ENCODE data around the gene SWT1. TPM values are rescaled to one million over a fixed set of nuclear protein-coding genes. Genes with fewer than 3 reads are reported as not detected.

The SWT1 gene
- total RNA-seq, 3 donors from 2014 or later = 10.5 to 13.9 (median 10.9) TPM

- no peak for TF ChIP-seq POLR2AphosphoS5 (IDR thresholded peaks at IDR 0.05)
- TF ChIP-seq, protein P1, sequence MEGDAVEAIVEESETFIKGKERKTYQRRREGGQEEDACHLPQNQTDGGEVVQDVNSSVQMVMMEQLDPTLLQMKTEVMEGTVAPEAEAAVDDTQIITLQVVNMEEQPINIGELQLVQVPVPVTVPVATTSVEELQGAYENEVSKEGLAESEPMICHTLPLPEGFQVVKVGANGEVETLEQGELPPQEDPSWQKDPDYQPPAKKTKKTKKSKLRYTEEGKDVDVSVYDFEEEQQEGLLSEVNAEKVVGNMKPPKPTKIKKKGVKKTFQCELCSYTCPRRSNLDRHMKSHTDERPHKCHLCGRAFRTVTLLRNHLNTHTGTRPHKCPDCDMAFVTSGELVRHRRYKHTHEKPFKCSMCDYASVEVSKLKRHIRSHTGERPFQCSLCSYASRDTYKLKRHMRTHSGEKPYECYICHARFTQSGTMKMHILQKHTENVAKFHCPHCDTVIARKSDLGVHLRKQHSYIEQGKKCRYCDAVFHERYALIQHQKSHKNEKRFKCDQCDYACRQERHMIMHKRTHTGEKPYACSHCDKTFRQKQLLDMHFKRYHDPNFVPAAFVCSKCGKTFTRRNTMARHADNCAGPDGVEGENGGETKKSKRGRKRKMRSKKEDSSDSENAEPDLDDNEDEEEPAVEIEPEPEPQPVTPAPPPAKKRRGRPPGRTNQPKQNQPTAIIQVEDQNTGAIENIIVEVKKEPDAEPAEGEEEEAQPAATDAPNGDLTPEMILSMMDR (IDR thresholded peaks at IDR 0.05) = no peak
- TF ChIP-seq POLR2A (IDR thresholded peaks at IDR 0.05) = no peak
- DNase-seq (ENCODE audit: low spot score in 2 of 2) = no peak
- Histone ChIP-seq H3K27me3 (no peaks in the 10 kb centered on the region), H3K36me3 (no peaks in the 10 kb centered on the region), H3K4me1 (no peaks in the 10 kb centered on the region), H3K9me3 (no peaks in the 10 kb centered on the region), H3K27ac (no peak overlapping the region), H3K4me3 (no peak overlapping the region)
- intact Hi-C loops (cut with DNase I; ENCODE audit: low total_unique reads) = no loop called here
Observed at GRCh38 chr1:185238447-185238846, 81.5 kb downstream of the SWT1 start.

DNA sequence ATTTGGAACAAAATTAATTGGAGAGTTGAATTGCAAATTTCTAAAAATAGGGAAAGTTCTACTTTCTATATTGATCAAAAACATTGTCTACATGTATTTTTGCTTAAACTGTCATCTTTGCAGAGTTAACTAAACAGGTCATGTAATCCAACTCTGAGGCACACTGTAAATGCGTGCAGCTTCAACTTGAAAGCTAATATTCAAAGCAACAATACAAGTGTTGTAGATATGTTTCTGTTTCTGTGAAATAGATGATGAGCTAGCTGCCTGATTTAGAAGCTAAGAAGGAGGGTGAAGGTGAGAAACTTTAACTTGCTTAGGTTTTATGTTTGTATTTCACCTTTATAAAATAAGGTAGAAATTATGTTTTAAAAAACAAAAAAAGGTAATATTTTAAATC, 82.9 kb downstream of the SWT1 start:
- H3K4me1 ChIP-seq = no peaks in the 10 kb centered on the region
- H3K27me3 ChIP-seq = no peaks in the 10 kb centered on the region
- no peak for DNase-seq (ENCODE audit: low spot score in 2 of 2)
- H3K36me3 ChIP-seq = no peaks in the 10 kb centered on the region
- intact Hi-C loops (cut with DNase I; ENCODE audit: low total_unique reads) = no loop called here
- TF ChIP-seq, protein P1 (IDR thresholded peaks at IDR 0.05) = no peak
- no peak for TF ChIP-seq POLR2AphosphoS5 (IDR thresholded peaks at IDR 0.05)
- TF ChIP-seq POLR2A (IDR thresholded peaks at IDR 0.05) = no peak
- H3K9me3 ChIP-seq = no peaks in the 10 kb centered on the region
- no peak overlapping the region for H3K4me3 ChIP-seq
- H3K27ac ChIP-seq = no peak overlapping the region

DNA sequence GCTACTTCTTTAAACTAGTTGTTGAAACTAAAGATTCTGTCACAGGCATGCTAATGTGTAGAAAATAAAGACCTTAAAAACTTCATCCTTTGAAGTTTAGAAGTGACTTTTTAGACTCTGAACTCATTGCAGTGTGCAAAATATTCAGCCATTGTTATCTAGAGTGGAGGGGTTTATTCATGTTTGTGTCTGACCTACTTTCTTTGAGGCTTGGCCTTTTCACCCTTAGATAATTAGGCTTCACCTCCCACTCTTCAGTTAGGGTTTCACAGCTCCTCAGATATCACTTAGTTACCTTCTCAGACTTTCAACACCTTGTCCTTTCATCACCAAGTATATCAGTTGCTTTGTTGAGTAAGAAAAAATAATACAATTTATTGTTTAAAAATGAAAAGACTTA, 84.2 kb downstream of the SWT1 start:
- TF ChIP-seq, protein P1 (IDR thresholded peaks at IDR 0.05) = no peak
- intact Hi-C loops (cut with DNase I; ENCODE audit: low total_unique reads) = no loop called here
- no peaks in the 10 kb centered on the region for H3K36me3 ChIP-seq
- H3K9me3 ChIP-seq = no peaks in the 10 kb centered on the region
- no peak for DNase-seq (ENCODE audit: low spot score in 2 of 2)
- no peak overlapping the region for H3K27ac ChIP-seq
- no peaks in the 10 kb centered on the region for H3K4me1 ChIP-seq
- H3K4me3 ChIP-seq = no peak overlapping the region
- no peaks in the 10 kb centered on the region for H3K27me3 ChIP-seq

DNA sequence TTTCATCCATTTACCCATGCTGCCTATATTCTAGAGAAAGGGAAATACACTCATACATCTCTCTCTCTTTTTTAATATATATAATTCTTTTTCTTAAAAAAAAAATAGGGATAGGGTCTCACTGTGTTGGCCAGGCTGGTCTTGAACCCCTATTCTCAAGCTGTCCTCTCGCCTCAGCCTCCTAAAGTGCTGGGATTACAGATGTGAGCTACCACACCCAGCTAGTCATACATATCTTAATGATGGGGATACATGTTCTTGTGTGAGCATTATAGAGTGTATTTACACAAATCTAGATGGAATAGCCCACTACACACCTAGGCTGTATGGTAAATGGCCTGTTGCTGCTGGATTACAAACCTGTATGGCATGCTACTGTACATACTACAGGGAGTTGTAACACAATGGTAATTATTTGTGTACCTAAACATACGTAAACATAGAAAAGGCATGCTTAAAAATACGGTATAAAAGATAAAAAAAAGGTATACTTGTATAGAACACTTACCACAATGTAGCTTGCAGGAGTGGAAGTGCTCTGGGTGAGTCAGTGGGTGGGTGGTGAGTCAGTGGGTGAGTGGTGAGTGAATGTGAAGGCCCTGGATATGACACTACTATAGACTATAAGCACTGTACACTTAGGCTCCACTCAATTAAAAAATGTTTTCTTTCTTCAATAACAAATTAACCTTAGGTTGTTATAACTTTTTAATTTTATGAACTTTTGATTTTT, 87.2 kb downstream of the SWT1 start:
- Histone ChIP-seq H3K4me1 (no peaks in the 10 kb centered on the region), H3K9me3 (no peaks in the 10 kb centered on the region)

GRCh38 chr1:185245466-185245865, 88.5 kb downstream of the SWT1 start:
- DNase-seq (ENCODE audit: low spot score in 2 of 2) = no peak
- H3K36me3 ChIP-seq = no peaks in the 10 kb centered on the region
- TF ChIP-seq POLR2A (IDR thresholded peaks at IDR 0.05) = no peak
- no peak for TF ChIP-seq POLR2AphosphoS5 (IDR thresholded peaks at IDR 0.05)
- TF ChIP-seq, protein P1 (IDR thresholded peaks at IDR 0.05) = no peak
- intact Hi-C loops (cut with DNase I; ENCODE audit: low total_unique reads) = no loop called here
- no peaks in the 10 kb centered on the region for H3K27me3 ChIP-seq
- H3K4me3 ChIP-seq = no peak overlapping the region
- no peak overlapping the region for H3K27ac ChIP-seq
- H3K4me1 ChIP-seq = no peaks in the 10 kb centered on the region
- no peaks in the 10 kb centered on the region for H3K9me3 ChIP-seq

More for the DNA sequence above, 87.2 kb downstream of the SWT1 start:
- no peaks in the 10 kb centered on the region for H3K27me3 ChIP-seq
- H3K36me3 ChIP-seq = no peaks in the 10 kb centered on the region
- TF ChIP-seq, protein P1 (IDR thresholded peaks at IDR 0.05) = no peak
- intact Hi-C loops (cut with DNase I; ENCODE audit: low total_unique reads) = no loop called here
- H3K4me3 ChIP-seq = no peak overlapping the region
- no peak overlapping the region for H3K27ac ChIP-seq
- no peak for DNase-seq (ENCODE audit: low spot score in 2 of 2)
